Right ventricle myocardium inferior (tissue), 1 donor: Measurements from ENCODE around the gene TMEM54. TPM values are rescaled to one million over a fixed set of nuclear protein-coding genes. Genes with fewer than 3 reads are reported as not detected.

ENCODE experiments used
- ATAC-seq: fragments of 200-7000 bp; cut with Tn5 transposase; one replicate; pipeline ENCODE4 v1.9.1; 2020; ENCODE audit warnings: mild to moderate bottlenecking, moderate library complexity
- DNase-seq: peaks from one replicate; pipeline ENCODE4 v3.0.0; 2021; ENCODE audit errors: missing footprints
- intact Hi-C: fragments of 100-400 bp; cut with DNase I; formaldehyde crosslinking; loops from one replicate; pipeline ENCODE4 v1.11.0; 2022
- total RNA-seq: library from RNA; stranded (reverse); fragmentation: NEBNext Ultra II Directional; extraction: Animal tissue kit (Norgen Biotek cat#: 25700); gene quantifications from one replicate; pipeline ENCODE4 v1.2.1, GENCODE V29; 2021
- donor health status: DM: no; HTN: yes; CAD: no; lungs with severe emphysema.

TMEM54 gene
- total RNA-seq, 1 donor from 2014 or later = 10.9 TPM

GRCh38 chr1:32898056-32898455, 3.1 kb downstream of the TMEM54 start:
- no peak for DNase-seq
- intact Hi-C loops = no loop called here
- ATAC-seq = no peak

DNA sequence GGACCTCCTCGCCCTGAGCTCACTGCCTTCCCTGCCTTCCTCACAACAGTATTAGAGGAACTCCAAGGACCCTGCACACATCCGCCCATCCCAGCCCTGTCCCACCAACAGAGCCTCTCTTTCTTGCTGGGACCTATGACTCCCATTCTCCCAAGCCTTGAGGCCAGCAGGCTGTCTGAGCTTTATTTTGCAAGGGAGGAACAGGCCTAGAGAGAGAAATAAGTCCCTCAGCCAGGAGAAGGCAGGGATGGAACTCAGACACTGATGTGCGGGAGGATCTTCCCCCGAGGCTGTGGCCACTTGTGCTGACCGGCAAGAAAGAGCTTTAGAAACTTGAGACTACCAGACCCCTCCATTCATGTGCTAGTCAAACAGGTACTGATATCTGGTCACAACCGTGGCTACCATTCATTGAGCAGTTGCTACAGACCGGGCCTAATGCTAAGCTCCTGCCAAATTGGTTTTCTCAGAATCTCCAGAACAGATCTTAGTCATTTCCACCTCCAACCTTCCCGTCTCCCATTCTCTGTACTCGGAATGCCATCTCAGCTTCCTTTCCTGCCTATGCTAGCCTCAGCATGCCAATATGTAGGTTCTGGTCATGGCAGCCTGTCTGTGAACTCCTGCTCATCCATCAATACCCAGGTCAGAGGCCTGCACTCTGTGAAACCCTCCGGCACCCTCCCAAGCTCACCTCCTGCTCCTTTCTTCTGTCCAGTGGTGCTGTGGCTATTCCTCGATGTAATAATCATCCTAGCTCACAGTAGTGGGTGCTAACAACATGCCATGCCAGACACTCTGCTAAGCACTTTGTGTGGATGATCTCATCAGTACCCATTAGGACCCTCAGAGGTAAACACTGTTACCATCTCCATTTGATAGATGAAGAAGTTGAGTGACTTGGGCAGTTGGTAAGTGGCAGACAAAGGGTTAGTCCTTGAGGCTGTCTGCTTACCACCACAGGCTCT, 3.8 kb downstream of the TMEM54 start:
- DNase-seq = no peak
- intact Hi-C loops = no loop called here
- no peak for ATAC-seq

- DNase-seq (no peak), ATAC-seq (no peak)
- intact Hi-C loops = no loop called here
These were observed 4.7 kb downstream of the TMEM54 start for GRCh38 chr1:32896451-32896850.

GRCh38 chr1:32895325-32896215, 5.6 kb downstream of the TMEM54 start:
- no peak for DNase-seq
- ATAC-seq = no peak
- intact Hi-C loops = no loop called here

DNA sequence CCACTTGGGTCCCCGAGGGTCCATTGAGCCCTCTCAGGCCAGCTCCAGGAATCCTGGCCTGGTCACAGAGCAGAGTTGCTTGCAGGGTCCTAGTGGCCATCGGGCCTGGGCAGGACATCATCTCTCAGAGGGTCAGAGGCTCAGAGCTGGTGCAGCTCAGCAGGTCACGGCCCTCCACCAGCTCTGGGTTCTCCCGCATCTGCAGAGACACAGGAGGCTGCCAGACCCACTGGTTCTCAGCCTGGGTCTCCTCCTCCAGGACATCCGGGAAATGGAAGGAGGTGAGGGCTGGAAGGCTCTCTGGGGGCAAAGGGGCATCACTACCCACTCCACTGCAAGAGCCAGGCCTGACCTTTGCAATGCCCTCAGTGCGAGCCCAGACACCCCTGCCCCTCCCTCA, 6.5 kb downstream of the TMEM54 start:
- intact Hi-C loops = no loop called here
- DNase-seq (no peak), ATAC-seq (no peak)

- no peak for ATAC-seq
- intact Hi-C loops = no loop called here
- no peak for DNase-seq
These were observed 7.1 kb downstream of the TMEM54 start for GRCh38 chr1:32894019-32894600.

GRCh38 chr1:32893198-32894018, 7.8 kb downstream of the TMEM54 start:
- intact Hi-C loops = no loop called here
- ATAC-seq (peak; percentile 51), DNase-seq (no peak)

DNA sequence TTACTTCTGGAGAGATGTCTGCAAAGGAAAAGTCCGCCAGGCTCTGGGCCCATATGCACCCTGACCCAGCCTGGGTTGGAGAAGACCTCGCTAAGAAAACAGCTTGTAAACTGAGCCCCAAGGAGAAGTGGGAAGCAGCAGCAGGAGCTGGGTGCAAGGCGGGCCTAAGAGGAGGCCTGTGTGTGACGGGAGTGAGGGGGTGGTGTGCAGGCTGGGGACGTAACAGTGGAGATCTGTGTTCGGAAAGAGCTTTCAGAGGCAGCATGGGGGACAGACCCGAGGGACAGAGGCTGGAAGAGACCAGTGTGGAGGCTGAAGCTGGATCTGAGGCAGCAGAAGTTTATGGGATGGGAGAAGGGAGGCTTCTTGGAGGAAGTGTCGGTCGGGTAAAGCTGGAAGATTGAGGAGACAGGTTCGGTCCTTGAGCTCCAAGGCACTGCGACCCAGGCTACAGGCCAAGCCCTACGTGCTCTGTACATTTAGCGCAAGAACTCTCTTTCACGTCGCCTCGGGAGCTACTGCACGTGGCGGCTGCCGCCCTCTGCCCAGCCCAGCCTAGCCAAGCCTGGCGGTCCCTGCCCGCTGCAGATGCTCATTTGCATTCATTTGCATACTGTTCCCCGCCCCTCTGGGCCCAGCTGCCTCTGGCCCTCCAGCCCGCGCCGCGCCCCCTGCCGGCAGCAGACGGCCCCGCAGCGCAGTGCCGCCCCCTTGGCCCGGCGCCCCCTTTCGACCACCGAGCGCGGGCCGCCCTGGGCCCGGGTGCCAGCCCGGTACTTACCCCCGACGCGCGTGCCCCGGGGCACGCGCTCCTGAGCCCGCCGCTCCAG, 8.6 kb downstream of the TMEM54 start:
- DNase-seq (no peak), ATAC-seq (peak; percentile 27)
- intact Hi-C loops = no loop called here

DNA sequence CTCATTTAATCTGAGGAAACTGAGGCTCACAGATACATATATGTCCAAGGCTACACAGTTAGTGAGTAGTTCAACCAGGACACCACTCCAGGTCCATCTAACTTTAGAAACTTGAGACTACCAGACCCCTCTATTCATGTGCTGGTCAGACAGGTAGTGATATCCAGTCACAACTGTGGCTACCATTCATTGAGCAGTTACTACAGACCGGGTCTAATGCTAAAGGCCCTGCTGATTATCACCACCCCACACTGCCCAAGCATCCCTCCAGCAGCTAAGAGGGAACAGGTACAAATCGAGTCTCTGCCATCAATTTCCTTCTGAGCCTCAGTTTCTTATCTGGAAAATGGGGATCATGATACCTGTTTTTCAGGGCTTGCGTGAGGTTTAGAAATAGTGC, 9.6 kb downstream of the TMEM54 start:
- DNase-seq = no peak
- no peak for ATAC-seq
- intact Hi-C loops = no loop called here

DNA sequence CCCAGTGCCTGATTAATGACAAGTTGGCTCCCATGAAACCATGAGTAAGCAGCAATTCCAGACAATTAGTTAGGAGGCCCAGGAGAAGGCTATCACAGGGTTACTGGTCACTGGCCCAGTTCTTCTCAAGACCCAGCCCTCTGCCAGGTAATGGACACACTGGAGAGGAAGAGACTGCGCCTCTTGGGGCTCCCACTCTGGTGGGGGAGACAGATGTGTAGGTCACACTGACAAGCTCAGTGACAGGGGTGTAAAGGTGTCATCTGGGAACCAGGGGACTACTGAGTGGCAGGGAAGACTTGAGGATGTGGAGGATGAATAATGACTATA, 10.0 kb downstream of the TMEM54 start:
- DNase-seq = no peak
- ATAC-seq = no peak
- intact Hi-C loops = no loop called here

DNA sequence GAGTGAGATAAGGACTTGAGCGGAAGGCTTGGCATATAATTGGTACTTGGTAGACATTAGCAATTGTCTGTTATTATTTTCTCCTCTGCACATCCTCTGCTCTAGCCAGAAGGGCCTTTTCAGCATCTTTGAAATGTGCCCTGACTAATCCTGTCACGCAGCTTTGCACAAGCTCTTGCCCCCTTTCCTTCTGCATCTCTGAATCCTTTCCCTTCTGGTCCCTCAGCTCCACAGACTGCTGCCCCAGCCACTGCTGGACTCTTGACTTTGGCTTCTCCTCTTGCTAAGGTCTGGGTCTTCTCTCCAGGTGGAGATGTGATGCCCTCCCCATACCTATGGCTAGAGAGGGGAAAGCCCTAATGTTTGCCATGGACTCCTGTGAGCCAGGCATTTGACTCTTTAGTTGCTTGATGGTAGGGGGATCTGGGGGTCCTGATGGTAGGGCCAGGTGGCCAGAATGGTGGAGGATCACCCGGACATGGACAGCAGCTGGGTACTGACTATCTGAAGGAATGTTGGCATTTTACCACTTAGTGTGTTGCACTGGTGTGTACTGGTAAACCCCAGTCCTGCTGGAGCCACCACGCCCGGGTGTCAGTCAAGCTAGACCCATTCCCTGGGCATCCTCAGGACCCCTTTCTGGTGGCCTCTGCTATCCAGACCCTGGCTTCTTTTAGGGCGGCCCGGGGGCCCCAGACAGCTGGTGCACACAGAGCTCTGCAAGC, 10.5 kb downstream of the TMEM54 start:
- DNase-seq (no peak), ATAC-seq (no peak)
- intact Hi-C loops = no loop called here

DNA sequence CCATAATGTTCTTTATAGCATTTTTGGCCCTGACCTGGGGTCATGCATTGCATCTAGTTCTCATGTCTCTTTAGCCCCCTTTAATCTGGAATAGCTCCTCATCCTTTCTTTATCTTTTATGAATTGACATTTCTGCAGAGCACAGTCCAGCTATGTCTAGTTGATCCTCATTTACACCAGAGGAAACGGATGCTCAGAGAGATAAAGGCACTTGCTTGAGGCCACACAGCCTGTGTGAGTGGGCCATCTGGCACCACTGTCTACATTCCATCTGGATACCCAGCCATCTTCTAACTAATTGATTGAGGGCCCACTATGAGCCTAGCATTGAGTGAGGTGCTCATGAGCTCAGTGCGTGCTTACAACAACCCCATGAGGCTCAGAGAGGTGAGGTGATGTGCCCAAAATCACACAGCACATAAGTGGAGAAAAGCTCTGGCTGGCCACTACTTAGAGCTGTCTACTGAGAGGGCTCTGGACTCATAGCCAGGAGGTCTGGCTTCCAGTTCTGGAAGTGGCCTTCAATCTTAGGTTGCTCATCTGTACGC, 11.4 kb downstream of the TMEM54 start:
- intact Hi-C loops = no loop called here
- no peak for DNase-seq

DNA sequence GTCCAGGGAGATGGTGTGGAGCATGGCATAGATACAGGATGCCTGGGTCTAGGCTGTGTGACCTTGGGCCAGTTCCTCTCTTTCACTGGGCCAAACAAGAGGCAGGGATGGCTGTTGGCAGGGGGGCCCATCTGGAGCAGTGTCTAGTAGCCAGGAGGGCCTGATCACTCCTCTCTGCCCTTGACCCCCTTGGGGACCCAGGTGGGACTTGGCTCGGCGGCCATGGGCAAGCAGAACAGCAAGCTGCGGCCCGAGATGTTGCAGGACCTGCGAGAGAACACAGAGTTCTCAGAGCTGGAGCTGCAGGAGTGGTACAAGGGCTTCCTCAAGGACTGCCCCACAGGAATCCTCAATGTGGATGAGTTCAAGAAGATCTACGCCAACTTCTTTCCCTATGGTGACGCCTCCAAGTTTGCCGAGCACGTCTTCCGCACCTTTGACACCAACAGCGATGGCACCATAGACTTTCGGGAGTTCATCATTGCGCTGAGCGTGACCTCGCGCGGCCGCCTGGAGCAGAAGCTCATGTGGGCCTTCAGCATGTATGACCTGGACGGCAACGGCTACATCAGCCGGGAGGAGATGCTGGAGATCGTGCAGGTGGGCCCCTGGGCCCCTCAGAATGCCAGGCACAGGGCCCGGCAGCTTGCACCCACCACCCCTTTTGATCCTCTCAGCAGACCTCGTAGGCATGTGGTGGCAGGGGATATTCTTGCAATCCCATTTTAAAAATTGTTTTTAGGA, 12.3 kb downstream of the TMEM54 start:
- no peak for ATAC-seq
- intact Hi-C loops = no loop called here
- no peak for DNase-seq

More for the DNA sequence above, 11.4 kb downstream of the TMEM54 start:
- no peak for ATAC-seq

DNA sequence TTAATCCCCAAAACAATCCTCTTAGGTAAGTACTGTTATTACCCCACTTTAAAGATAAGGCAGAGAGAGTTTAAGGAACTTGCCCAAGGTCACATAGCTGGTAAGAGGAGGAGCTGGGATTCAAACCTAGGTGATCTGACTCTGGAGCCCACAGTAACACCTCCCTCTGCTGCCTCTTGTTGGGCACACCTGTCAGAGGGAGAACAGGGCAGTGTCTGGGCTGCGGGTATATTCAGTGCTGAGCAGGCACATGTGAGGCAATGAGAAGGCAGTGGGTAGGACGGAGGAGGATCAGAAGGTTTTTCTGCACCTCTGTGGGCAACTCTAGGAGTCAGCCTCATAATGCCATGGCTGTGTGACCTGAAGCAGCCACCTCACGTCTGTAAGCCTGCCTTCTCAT, 13.1 kb downstream of the TMEM54 start:
- intact Hi-C loops = no loop called here
- DNase-seq = no peak
- ATAC-seq = no peak

GRCh38 chr1:32887623-32888022, 13.6 kb downstream of the TMEM54 start:
- ATAC-seq = no peak
- no peak for DNase-seq
- intact Hi-C loops = no loop called here

DNA sequence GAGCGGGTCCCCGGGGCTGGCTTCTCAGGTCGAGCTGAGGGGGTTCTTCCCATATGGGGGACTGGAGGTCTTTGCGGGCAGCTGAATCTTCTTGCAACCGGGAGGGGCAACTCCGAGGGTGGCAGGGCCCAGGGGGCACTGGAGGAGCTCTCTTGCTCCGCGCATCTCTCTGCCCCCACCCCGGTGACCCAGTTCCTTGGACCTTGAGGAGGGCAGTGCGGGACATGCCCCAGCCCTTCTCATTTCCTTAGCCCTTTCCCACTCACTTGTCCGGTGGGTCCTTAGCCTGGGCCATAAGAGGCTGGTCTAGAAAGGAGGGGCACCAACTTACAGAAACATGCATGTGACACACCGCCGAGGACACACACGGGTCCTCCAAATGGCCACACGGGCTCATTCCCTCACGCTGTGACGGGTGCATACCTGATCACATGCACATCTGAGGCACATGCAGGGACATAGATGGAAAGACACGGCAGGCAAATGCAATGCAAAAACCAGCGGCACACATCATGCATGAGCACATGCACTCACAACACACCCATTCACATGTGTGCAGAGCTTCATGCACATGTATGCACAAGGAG, 14.3 kb downstream of the TMEM54 start:
- ATAC-seq (no peak), DNase-seq (no peak)
- intact Hi-C loops = no loop called here
